Activated T-cell treated with anti-CD3 and anti-CD28 coated beads, Interleukin-2, amount 50 U/mL, for 48 hours (primary cell): ENCODE results near the gene PKD1L1.

Experiments used
- DNase-seq, 2 experiments: peaks; one replicate each; pipeline ENCODE4 v3.0.0-alpha.2; 2020

PKD1L1 gene

GRCh38 chr7:47897831-47898230, 50.4 kb downstream of the PKD1L1 start:
- DNase-seq, result no peak

- DNase-seq, result no peak
These were observed 51.4 kb downstream of the PKD1L1 start for GRCh38 chr7:47896809-47897423.

- DNase-seq, result no peak
These were observed 53.2 kb downstream of the PKD1L1 start for GRCh38 chr7:47895026-47895425.

GRCh38 chr7:47893721-47894365, 54.4 kb downstream of the PKD1L1 start:
- no peak for DNase-seq

GRCh38 chr7:47893238-47893637, 55.0 kb downstream of the PKD1L1 start:
- DNase-seq, result no peak

- no peak for DNase-seq
These were observed 57.7 kb downstream of the PKD1L1 start for GRCh38 chr7:47890606-47891005.

GRCh38 chr7:47890125-47890524, 58.1 kb downstream of the PKD1L1 start:
- no peak for DNase-seq

GRCh38 chr7:47889723-47890122, 58.5 kb downstream of the PKD1L1 start:
- DNase-seq, result no peak

GRCh38 chr7:47888371-47889265, 59.6 kb downstream of the PKD1L1 start:
- no peak for DNase-seq

GRCh38 chr7:47887016-47887640, 61.1 kb downstream of the PKD1L1 start:
- no peak for DNase-seq

GRCh38 chr7:47885987-47886811, 62.1 kb downstream of the PKD1L1 start:
- no peak for DNase-seq

GRCh38 chr7:47885309-47885986, 62.8 kb downstream of the PKD1L1 start:
- peak; percentile 33 to 50 for DNase-seq

GRCh38 chr7:47884675-47885074, 63.6 kb downstream of the PKD1L1 start:
- DNase-seq, result no peak

- DNase-seq, result no peak
These were observed 65.6 kb downstream of the PKD1L1 start for GRCh38 chr7:47882635-47883034.

GRCh38 chr7:47881256-47881655, 67.0 kb downstream of the PKD1L1 start:
- no peak for DNase-seq

GRCh38 chr7:47878662-47879061, 69.6 kb downstream of the PKD1L1 start:
- no peak for DNase-seq

GRCh38 chr7:47877336-47877735, 70.9 kb downstream of the PKD1L1 start:
- no peak for DNase-seq

GRCh38 chr7:47875998-47876744, 72.1 kb downstream of the PKD1L1 start:
- DNase-seq, result no peak

GRCh38 chr7:47875406-47875805, 72.9 kb downstream of the PKD1L1 start:
- DNase-seq, result no peak

GRCh38 chr7:47873762-47874161, 74.5 kb downstream of the PKD1L1 start:
- peak in 1 of 2 experiments; percentile 31 for DNase-seq

GRCh38 chr7:47867286-47867685, 81.0 kb downstream of the PKD1L1 start:
- no peak for DNase-seq
